ENCODE measurements around the gene TSPAN17.
A peak's percentile ranks its signal among the peaks of the same experiment; 100 is the strongest.

TSPAN17 gene

GRCh38 chr5:176659512-176659839 lies 12.2 kb downstream of the TSPAN17 start:
- H3K36me3 ChIP-seq: no peaks in the 10 kb centered on the region
- H3K4me3 ChIP-seq (ENCODE audit: low read depth in 1 of 2, low read length in 1 of 2): no peak overlapping the region
- peaks cover 27% of the 10 kb centered on the region for H3K27me3 ChIP-seq
- H3K27ac ChIP-seq: no peak overlapping the region
- no peak for TF ChIP-seq CTCF (IDR thresholded peaks at IDR 0.05)
- no peaks in the 10 kb centered on the region for H3K9me3 ChIP-seq
- peaks cover 4 to 14% of the 10 kb centered on the region in 2 experiments for H3K4me1 ChIP-seq (ENCODE audit: control insufficient read depth in 1 of 2, insufficient read depth in 1 of 2, low read depth in 1 of 2, low read length in 1 of 2)

GRCh38 chr5:176659860-176660461 lies 12.7 kb downstream of the TSPAN17 start:
- no peak overlapping the region for H3K27ac ChIP-seq
- no peak for TF ChIP-seq CTCF (IDR thresholded peaks at IDR 0.05)
- no peaks in the 10 kb centered on the region for H3K9me3 ChIP-seq
- H3K36me3 ChIP-seq: no peaks in the 10 kb centered on the region
- peaks cover 32% of the 10 kb centered on the region for H3K27me3 ChIP-seq
- peaks cover 4 to 14% of the 10 kb centered on the region in 2 experiments for H3K4me1 ChIP-seq (ENCODE audit: control insufficient read depth in 1 of 2, insufficient read depth in 1 of 2, low read depth in 1 of 2, low read length in 1 of 2)
- no peak overlapping the region for H3K4me3 ChIP-seq (ENCODE audit: low read depth in 1 of 2, low read length in 1 of 2)

GRCh38 chr5:176660530-176660859 lies 13.2 kb downstream of the TSPAN17 start:
- Histone ChIP-seq H3K27ac (no peak overlapping the region), H3K4me1 (ENCODE audit: control insufficient read depth in 1 of 2, insufficient read depth in 1 of 2, low read depth in 1 of 2, low read length in 1 of 2) (peaks cover 4 to 14% of the 10 kb centered on the region in 2 experiments), H3K36me3 (no peaks in the 10 kb centered on the region), H3K9me3 (no peaks in the 10 kb centered on the region), H3K27me3 (peaks cover 37% of the 10 kb centered on the region), H3K4me3 (ENCODE audit: low read depth in 1 of 2, low read length in 1 of 2) (no peak overlapping the region)
- no peak for TF ChIP-seq CTCF (IDR thresholded peaks at IDR 0.05)

GRCh38 chr5:176660860-176661641 lies 13.8 kb downstream of the TSPAN17 start:
- no peaks in the 10 kb centered on the region for H3K9me3 ChIP-seq
- no peak overlapping the region for H3K4me3 ChIP-seq (ENCODE audit: low read depth in 1 of 2, low read length in 1 of 2)
- no peak overlapping the region for H3K27ac ChIP-seq
- H3K4me1 ChIP-seq (ENCODE audit: control insufficient read depth in 1 of 2, insufficient read depth in 1 of 2, low read depth in 1 of 2, low read length in 1 of 2): peaks cover 4 to 14% of the 10 kb centered on the region in 2 experiments
- TF ChIP-seq CTCF (IDR thresholded peaks at IDR 0.05): peak; percentile 87
- H3K36me3 ChIP-seq: no peaks in the 10 kb centered on the region
- peaks cover 43% of the 10 kb centered on the region for H3K27me3 ChIP-seq

GRCh38 chr5:176661676-176662075 lies 14.4 kb downstream of the TSPAN17 start:
- Histone ChIP-seq H3K4me3 (ENCODE audit: low read depth in 1 of 2, low read length in 1 of 2) (no peak overlapping the region), H3K36me3 (no peaks in the 10 kb centered on the region), H3K9me3 (no peaks in the 10 kb centered on the region), H3K4me1 (ENCODE audit: control insufficient read depth in 1 of 2, insufficient read depth in 1 of 2, low read depth in 1 of 2, low read length in 1 of 2) (peaks cover 4 to 14% of the 10 kb centered on the region in 2 experiments), H3K27me3 (peaks cover 46% of the 10 kb centered on the region), H3K27ac (no peak overlapping the region)
- no peak for TF ChIP-seq CTCF (IDR thresholded peaks at IDR 0.05)

Data from neutrophil (primary cell).